DMS53 (cell line): ENCODE measurements around the gene TXNIP.
A peak's percentile ranks its signal among the peaks of the same experiment; 100 is the strongest.

Experiments
- DNase-seq: peaks from one replicate; lab custom pipeline; 2025; lab: John Stamatoyannopoulos, UW

The TXNIP gene

GRCh38 chr1:146012703-146013558, 16.6 kb upstream of the TXNIP start:
- peak; percentile 84 for DNase-seq

- no peak for DNase-seq
Measured at GRCh38 chr1:146010126-146010738, 13.9 kb upstream of the TXNIP start.

DNA sequence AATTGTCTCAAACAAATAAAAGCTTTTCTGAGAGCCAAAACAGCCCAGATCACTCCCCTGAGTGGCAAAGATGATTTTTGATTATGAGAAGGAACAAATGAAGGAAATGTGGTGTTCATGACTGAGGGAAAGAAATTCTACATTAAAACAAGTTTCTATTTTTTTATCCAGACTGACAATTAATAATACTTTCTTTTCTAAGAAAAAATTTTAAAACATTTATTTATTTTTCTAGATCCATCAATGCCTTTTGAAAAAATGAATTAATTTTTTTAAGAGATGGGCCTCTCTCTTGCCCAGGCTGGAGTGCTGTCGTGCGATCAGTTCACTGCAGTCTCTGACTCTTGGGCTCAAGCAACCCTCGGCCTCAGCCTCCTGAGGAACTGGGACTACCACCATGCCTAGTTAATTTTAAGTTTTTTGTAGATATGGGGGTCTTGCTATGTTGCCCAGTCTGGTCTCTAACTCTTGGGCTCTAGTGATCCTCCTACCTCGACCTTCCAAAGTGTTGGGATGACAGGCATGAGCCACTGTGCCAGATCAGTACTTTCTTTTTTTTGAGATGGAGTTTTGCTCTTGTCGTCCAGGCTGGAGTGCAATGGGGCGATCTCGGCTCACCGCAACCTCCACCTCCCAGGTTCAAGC, 11.2 kb upstream of the TXNIP start:
- no peak for DNase-seq

GRCh38 chr1:146001709-146002108, 5.3 kb upstream of the TXNIP start:
- DNase-seq: peak; percentile 31

DNA sequence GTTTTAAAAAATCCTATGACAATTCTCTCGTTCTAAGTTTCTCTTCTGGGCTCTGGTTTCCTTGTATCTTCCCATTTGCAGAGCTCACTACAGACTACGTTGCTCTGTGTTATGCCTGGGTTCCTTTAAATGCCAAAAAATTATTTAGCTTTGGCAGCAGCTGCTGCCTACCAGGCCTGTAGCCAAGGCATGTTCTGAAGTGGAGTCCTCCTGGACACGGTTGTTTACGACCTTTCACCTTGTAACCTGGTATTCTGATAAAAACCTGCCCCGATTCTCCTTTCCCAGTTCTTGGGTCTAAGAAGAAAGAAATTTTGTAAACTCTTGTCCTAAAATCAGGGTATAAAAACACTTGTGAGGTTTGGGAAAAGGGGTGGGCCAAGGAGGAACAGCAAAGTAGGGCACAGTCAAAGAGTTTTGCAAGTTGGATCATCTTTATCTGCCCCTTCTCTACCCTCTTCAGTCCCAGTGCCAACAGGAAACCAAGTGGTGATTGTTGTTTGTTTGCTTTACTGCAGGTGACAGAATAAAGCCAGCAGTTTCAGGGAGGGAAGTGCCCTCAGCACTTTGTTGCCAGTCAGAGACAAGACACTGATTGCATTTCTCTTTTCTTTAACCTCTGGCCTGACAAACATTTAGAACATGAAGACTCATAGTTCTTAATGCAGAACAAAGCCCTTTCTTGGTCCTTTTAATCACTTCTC, 3.1 kb upstream of the TXNIP start:
- DNase-seq: peak; percentile 91

- peak; percentile 53 for DNase-seq
Measured at GRCh38 chr1:145997718-145998023, 1.3 kb upstream of the TXNIP start.

DNA sequence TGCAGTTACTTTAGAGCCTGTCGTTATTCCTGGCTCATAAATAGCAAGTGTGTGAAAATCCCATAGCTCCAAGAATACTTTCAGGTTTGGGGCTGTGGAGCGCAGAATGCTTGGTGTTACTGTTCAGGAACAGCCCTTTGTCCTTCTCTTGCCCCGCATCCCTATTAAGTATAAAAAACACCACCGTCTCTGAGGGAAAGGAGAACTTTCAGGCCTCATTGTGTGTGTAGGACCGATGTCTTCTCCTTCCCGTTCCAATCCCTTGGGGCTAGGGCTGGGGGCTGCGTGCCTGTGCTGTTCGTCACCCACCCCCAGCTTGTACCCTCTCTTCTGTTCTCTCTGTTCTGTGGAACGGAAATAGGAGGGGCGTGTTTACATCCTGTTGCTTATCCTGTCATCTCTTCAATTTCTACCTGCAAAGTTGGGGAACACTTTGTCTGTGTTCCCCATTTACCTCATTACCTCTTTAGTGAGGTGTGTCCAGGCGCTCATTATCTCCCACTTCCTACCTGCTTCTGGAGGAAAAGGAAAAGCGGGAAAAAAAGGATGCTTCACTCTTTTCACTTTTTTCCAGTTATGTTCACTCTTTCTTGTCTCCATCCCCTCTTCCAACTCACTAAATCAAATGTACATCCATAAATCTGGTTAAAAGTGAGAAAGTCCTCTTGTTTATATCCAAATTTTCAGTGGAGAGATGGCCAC, 788 bp upstream of the TXNIP start:
- peak; percentile 66 for DNase-seq

DNA sequence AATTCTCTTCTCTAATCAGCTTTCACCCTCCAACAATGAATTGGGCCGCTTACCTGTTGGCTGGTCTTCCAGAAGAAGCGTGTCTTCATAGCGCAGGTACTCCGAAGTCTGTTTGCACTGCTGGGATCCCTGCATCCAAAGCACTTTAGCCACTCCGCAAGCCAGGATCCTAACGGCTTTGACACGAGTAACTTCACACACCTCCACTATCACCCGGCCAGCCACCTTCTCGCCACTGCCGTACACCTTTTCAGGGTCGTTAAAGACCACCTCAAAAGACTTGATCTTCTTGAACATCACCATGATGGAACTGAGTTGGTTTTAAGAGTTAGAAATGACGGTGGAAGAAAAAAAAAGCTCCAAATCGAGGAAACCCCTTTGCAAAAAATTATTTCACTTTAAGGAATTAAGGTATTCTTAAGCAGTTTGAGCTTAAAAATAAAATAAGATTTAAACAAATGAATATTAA, 381 bp downstream of the TXNIP start:
- peak; percentile 55 for DNase-seq

GRCh38 chr1:145995148-145995881, 1.1 kb downstream of the TXNIP start:
- no peak for DNase-seq

DNA sequence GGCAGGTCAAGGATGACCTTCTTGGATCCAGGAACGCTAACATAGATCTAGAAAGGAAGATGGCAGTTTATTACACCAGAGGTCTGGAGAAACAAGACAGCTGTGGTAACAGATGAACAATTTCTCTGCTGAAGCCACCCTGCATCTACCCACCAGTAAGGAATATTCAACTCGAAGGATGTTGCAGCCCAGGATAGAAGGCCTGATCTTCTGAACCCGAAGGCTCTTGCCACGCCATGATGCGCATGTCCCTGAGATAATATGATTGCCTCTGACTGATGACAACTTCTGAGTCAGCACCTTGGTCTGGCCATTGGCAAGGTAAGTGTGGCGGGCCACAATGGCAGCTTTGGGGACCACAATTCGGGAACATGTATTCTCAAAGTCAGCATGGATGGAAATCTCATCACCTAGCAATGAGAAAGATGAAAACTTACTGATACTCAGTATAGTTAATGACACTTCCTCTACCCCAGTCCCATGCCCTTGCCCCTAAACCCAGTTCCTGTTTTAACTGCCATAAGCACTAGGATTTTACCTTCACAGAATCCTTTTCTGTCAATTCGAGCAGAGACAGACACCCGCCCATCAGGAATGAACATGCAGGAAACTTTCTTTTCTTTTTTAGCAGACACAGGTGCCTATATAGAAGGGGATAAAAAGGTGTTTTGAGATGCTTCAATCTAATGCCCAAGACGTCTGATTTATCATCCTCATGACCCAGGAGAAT, 1.8 kb downstream of the TXNIP start:
- DNase-seq: peak; percentile 45

- no peak for DNase-seq
Measured at GRCh38 chr1:145993618-145994390, 2.6 kb downstream of the TXNIP start.

DNA sequence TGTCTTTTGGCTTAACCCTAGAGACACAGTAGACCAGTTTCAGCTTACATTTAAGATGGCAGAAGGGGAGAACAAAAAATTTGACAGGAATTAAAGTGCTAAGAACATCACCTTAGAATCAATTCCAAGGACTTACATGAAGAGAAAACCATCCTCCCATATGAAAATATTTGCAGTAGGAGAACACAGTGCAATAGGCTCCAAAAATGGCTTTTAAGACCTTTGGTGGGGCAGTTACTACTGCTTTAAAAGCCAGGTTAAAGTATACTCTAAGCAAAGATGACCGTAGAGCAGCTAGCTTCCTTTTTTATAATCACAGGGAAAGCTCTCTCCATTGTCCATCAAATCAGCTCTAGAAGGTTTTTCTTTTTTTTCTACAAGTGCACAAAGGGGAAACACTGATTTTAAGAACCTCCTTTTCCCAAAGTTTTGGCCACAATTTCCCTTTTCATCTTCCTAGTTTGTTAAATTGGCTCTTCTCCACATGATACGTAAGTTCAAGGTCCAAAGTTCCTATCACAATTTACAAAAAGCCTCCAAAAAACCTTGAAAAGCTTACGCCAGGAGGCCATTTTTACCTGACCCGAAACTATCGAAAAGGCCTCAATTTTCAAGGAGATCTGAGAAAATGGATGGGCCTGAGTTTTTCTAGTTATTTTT, 3.3 kb downstream of the TXNIP start:
- no peak for DNase-seq

- DNase-seq: peak; percentile 44
Measured at GRCh38 chr1:145992502-145992936, 3.9 kb downstream of the TXNIP start.

GRCh38 chr1:145991735-145992412, 4.5 kb downstream of the TXNIP start:
- peak; percentile 75 for DNase-seq

GRCh38 chr1:145990249-145990855, 6.0 kb downstream of the TXNIP start:
- peak; percentile 72 for DNase-seq

- DNase-seq: peak; percentile 29
Measured at GRCh38 chr1:145988773-145989172, 7.6 kb downstream of the TXNIP start.

GRCh38 chr1:145987926-145988325, 8.5 kb downstream of the TXNIP start:
- no peak for DNase-seq

- no peak for DNase-seq
Measured at GRCh38 chr1:145986551-145986950, 9.8 kb downstream of the TXNIP start.
